Vagina (tissue), 2 donors: ENCODE data around the gene GTF3A.

Experiments
- CTCF ChIP-seq, 3 experiments: fragments of 450-650 bp in 2 of 3; fragments of 200-600 bp in 1 of 3; sonication (generic) in 1 of 3; IDR thresholded peaks; one replicate each; pipeline ENCODE4 v1.5.1; 2017 to 2019; ENCODE audit warnings: antibody characterized with exemption in 3 of 3, mild to moderate bottlenecking in 2 of 3, moderate library complexity in 2 of 3
- POLR2A ChIP-seq, 2 donors: fragments of 450-650 bp; IDR thresholded peaks; one replicate each; pipeline ENCODE4 v1.6.1; 2017; ENCODE audit warnings: antibody characterized with exemption in 2 of 2, mild to moderate bottlenecking in 2 of 2, moderate library complexity in 2 of 2

- TF ChIP-seq CTCF (IDR thresholded peaks at IDR 0.05) (no peak), POLR2A (IDR thresholded peaks at IDR 0.05) (no peak)
Observed at GRCh38 chr13:27461940-27462584, 37.6 kb downstream of the GTF3A start.
